COLO829 (cell line): ENCODE measurements around the gene TFEB.

Source experiments
- DNase-seq: peaks from one replicate; pipeline ENCODE4 v3.0.0; 2012; ENCODE audit warnings: low spot score

The TFEB gene

DNA sequence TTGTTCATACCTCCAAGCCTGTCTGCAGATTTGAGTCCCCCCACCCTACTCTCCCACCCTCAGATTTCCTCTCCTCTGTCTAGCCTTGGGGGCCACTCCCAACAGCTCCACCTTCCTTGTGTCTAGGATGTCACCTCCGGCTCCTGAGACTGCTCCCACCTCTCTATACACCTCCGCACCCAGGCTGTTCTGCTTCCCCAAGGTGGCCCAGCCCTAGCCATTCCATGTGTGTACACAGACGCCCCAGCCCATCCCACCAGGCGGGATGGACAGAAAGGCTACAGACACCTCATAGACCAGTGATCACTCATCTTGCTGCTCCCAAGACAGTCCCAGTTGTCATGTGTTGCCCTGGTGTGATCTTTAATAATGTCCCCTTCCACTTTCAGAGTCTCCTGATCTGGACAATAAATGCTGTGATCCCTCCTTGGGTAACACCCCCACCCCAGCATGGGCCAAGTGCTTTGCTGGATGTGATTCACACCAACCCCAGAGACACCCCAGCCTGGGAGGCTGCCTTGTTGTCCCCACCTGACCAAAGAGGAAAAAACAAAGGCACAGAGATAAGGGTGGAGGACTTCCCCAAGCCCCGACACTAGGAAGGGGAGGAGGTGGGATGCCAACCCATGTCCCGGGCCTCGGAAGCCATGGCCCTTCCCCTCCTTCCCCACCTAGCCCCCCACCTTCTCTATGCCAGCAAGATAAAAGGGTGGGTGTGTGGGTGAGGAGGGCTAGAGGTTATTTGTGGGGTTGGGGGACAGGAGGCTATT is 61.0 kb downstream of the TFEB start:
- DNase-seq, result no peak

DNA sequence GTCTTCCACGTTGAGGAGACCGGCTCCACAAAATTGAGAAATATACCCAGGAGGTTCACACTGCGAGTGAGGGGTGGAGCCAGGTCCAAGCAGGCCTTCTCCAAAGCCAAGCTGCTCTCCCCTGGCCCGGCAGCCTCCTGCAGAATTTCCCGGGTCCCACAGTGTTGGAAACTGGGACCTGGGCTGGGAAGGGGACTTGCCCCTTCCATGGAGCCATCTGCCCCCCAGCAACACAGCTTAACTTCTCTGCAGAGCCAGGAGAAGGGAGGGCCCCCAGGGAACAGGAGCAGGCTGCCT is 61.8 kb downstream of the TFEB start:
- DNase-seq, result no peak

DNA sequence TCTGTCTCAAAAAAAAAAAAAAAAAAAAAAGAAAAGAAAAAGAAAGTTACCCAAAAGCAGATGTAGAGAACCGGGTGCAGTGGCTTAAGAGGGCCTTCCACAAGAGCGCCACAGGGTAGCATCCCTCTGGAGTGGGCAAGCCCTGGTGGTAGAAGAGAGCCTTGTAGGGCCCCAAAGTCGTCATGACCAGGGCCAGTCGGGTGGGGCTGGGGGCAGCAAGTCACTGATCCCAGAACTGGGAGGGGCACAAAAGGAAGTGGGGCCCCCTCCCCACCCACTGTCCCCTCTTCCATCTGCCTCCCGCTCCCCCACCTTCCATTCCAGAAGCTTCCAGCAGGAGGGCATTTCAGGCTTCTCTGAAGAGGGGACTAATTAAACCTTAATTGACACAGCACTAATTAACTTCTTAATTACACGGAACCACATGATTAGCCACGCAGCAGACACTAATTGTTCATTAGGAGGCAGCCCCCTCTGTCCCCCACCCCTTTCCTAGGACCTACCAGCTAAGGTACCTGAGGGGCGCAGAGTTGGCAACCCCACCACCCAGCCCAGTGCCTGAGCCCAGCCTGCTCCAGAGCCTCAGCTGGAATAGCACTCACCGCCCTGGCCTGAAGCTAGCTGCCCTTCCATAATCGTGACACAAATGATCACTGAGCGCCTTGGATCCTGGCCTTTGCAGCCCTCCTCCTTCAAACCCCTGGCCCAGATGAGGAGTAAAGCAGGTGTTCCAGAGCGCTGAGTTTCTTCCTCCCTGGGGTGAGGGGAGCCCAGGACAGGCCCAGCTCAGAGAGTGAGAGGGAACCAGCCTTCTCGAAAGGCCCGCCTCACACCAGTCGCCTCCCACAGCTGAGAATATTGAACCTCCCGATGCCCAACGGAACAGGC is 62.3 kb downstream of the TFEB start:
- no peak for DNase-seq

DNA sequence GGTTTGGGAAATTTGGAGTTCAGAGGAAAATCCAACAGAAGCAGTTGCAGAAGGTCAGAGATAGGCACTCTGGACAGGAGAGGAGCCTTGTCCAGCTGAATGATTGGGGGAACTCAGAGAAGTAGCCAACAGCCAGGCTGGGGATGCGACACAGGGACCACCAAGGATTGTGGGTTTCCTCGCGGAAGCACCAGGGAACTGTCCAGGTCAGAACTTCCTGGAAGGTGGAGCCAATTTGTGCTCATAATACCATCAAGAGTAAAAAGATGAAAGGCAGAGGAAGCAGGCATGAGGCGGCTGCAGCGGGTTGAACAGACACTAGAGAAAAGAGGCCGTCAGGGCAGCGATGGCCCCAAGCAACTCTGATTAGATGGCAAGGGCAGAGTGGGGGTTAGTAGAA is 63.4 kb downstream of the TFEB start:
- no peak for DNase-seq

DNA sequence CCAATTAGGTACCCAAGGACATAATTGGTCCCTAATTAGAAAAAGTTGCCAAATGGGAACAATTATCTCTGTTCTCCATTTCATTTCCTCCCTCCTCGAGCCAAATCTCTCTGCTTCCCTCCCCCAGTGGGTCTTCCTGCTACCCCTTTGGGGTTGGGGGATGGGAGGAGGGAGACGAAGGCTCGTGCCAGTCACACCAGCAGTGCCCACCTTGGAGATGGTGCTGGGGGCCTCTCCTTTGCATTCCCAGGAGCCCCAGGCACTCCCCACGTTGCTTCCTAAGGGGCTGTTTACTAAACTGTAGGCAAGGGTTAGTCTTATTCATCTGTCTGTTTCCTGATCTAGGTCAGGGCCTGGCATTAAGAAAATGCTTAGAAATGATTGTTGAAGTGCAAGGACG is 64.0 kb downstream of the TFEB start:
- no peak for DNase-seq

DNA sequence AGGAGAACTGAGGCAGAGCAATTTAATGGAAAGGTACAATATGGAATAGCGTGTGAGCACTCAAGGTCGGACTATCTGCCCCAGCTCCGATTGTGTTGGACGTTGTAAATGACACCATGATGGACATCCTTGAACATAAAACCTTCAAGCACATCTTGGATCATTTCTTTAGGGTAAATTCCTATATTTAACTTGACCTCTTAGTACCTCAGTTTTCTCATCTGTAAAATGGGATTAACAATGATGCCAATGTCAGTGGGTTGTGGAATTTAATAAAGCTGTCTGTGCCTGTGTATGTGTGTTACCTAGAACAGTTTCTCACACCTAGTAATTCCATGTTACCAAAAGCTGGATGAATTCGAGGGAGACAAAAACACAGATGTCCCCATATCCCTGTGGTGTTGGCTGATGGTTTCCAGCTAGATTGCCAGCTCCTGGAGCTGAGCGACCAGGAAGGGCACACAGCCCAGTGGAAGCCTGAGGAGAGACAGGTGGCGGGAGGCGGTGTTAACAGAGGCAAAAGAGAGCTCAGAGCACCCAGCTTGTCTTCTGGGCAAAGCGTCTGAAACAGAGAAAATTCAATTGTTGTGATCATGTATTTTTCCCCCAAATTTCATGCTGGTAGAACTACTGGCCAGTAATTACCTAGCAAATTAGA is 64.6 kb downstream of the TFEB start:
- DNase-seq, result no peak

DNA sequence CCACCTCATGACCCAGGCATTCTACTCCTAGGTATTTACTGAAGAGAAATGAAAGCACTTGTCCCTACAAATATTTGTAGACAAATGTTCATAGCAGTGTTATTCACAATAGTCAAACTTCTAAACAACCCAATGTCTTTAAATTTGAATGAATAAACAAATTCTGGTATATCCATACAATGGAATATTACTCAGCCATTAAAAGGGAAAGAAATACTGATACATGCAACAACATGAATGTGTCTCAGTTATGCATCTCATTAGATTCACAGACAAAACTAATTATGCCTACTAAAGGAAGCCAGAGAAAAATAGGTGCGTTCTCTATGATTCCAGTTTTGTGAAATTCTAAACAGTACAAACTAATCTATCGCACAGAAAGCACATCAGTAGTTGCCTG is 66.4 kb downstream of the TFEB start:
- DNase-seq, result no peak

DNA sequence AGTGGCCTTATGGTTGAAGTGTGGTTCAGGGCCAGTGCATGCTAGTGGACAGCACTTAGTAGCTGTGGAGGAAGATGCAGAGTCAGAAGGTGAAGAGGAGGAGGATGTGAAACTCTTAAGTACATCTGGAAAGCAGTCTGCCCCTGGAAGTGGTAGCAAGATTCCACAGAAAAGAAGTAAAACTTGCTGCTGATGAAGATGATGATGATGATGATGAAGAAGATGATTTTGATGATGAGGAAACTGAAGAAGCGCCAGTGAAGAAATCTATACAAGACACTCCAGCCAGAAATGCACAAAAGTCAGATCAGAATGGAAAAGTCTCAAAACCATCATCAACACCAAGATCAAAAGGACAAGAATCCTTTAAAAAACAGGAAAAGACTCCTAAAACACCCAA is 68.2 kb downstream of the TFEB start:
- no peak for DNase-seq

DNA sequence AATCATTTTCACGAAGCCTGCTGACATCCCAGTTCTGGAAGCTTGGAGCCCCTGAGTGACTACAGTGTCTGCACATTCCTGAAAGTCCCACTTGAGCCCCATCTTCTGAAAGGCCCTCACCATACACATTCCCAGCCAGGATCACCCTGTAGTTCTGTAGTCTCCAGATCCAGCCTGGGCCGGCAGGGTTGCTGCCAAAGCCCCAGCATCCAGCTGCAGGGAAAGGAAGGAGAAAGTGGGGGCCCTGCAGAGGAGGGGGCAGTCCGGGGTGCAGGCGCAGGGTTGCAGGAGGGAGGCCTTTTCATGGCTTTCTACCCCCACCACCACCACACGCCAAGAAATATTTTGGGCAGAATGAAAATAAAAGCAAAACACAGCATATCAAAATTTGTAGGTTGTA is 71.1 kb downstream of the TFEB start:
- no peak for DNase-seq

DNA sequence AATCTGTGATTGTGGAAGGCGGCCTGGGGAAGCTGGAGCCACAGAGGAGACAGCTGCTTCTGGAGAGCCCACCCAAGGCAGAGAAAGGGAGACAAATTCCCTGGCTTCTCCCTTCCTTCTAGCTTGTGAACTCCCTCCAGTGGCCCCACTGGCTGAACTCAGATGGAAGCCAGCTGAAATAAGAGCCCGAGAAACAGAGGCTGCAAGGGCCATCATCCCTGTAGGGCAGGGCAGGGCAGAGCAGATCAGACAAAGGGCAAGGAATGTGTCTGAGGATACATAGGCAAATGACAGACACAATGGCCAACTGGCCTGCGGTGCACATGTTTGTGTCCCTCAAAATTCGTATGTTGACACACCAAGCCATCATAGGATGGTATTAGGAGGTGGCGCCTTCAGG is 71.8 kb downstream of the TFEB start:
- DNase-seq, result no peak

DNA sequence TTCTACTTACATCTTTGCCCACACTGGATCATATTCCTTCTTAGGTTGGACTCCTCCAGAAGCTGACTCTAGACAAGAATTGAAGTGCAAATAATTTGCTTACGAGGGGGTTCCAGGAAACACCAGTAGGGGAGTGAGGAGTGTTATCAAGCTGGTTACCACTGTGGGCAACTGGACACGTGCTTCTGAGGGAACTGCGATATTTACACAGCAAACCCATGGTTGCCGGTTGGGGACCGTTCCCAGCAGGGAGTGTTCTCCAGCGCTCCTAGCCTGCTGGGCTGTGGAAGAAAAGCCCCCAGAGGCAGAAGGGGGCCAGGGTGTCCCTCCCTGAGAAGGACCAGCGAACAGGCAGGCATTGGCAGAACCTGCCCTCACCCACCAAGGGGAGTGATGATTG is 75.5 kb downstream of the TFEB start:
- no peak for DNase-seq

DNA sequence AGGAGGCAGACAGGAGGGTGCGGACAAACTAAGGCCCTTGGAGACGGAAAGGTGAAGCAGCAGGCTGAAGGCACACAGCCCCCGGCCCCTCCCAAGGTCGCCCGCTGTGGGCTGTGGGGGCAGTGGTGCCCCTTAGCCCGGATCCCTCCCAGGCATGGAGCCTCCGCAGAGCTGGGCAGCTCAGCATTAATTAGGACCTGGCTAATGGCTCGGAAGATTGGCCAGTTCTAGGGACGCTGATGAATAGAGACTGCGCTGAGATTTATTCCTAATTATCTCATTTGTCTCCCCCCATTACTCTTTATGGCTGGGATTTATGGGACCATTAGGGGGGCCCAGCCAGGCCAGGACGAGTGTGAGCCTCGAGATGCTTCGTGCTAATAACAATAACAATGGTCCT is 76.8 kb downstream of the TFEB start:
- DNase-seq, result no peak

DNA sequence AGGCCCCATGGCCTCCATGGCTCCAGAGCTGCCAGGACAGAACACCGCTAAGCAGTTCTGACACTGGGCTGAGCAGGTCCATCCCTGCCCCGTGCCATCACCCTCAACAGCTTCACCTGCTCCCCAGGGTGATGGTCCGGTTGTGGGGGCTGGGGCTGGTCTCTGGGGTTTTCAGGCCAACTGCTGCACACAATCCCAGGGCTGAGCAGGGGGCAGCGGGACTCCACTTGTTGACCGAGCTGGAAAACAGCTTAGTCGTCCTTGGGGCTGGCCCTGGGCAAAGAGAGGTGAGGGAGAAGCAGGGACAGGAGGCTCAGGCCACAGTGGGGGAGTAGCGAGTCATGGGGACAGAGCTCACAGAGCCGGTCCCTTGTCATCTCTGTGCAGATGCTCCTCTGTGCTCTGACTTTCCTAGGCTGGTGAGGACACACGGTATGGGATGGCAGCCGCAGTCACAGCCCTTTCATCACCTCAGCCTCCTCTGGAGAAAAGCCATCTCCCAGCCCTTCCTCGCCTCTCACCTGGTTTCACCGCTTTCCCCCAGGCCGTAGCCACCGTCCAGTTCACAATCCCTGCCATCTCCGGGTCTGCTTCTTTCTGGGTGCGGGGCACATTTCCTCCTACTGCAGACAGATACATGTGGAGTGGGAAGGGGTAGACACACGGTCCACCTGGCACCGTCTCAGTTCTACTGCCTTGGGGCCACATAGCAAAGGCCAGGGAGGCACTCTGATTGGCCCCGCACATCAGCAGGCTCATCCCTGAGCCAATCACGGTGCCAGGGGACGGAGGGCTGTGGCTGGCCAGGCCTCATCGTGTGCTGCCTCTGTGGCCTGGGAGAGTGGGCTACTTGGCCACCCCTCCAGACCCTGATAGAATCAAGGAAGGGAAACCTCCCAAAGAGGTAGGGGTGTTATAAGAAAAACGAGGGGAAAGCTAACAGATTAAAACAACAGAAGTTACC is 78.0 kb downstream of the TFEB start:
- no peak for DNase-seq

DNA sequence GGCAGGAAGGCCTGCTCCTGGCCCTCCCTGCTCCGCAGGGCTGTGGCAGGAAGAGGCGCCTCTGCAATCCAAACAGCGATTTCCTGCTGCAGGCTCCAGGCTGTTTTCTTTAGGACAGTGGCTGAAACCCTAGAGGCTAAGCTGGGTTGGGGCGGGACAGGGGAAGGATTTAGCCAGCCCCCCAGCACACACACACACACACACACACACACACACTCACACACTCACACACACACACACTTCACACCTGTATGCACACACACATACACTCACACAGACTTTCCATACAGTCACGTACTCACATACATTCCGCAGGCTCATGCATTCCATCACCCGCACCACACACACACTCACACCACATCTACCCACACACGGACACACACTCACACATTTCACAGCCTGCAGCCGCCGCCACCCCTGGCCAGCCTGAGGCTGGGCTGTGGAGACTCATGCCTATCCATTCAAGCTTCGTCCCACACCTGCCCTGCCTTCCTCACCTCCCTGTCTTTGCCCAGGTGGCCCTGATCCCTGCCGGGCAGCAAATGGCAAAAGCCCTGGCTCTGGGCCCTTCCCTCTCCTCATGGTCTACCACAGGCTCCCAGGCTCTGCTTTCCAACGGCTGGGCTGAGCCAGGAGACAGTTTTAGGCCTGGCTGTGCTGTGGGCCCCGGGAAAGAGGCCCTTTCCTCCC is 79.3 kb downstream of the TFEB start:
- DNase-seq, result no peak

DNA sequence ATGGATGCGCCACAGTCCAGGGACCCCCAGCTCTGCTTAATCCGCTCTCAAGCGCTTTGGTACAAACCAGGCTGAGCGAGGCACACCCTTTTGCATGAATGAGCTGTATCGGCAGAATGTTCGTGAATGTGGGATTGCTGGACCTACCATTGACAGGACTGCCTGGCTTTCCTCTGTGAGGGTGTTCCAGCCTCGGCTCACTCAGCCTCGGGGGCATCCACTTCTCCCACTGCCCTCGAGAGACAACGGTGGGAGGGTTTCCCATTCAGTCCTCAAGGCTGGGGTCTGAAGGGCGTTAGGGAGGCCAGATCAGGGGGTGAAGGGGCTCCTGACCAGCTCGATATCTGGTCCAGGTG is 79.8 kb downstream of the TFEB start:
- DNase-seq, result no peak

DNA sequence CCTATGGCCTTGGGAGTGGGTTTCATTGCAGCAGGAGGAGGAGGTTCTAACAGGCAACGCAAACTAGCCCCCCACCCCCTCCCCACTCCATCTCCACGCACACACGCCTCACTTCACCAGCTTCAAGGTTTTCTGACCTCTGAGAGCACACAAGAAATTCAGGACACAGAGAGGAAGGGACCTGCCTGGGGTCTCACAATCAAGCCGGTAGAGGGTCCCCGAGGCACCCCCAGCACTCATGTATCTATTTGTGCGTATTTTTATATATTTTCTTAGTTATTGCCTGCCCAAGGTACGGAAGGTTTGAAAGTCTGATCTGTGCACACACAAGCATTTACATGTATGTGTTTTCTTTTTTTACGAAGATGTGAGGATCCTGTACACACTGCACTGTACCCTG is 80.2 kb downstream of the TFEB start:
- DNase-seq, result no peak

DNA sequence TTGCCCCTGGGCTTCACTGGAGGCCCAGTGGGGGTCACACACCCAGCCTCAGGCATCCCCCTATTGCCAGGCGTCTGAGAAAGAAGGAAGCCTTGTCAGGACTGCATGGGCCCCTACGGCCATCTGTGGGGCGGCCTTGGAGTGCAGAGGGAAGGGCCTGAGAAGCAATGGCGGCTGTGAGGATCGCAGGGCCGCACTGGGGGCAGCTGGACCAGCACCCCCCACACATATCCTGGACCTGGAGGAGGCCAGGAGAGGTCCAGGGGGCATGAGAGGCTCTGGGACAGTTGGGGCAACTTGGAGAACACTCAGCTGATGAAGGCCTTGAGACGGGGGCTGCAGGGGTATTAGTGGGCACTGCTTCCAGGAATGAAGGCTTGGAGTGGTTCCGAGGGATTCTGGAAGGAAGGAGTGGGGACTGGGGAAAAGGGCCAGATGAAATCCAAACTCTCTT is 80.7 kb downstream of the TFEB start:
- DNase-seq, result no peak

DNA sequence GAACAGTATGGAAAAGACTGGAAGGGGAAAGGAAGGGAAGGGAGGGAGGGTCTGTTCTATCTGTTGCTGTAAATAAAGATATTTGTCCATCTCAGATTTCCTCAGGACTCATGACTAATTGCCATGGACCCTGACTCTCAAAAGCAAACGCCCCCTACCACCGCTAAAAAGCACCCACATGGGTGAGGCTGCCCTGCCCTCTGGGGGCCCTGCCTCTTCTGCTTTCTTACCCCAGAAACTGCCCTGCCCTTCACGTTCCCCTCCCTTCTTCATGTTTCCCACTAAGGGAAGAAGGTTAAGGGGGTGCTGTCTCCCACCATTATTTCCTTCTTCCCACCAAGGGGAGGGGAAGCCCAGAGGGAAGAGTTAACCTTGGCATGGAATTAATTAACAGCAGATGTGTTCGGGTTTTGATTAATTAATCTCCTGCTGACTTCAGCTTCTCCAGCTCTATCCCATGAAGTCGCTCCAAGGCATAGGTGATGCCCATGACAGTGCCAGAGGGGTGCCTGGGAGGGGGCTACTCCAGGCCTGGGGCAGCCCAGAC is 81.2 kb downstream of the TFEB start:
- no peak for DNase-seq

DNA sequence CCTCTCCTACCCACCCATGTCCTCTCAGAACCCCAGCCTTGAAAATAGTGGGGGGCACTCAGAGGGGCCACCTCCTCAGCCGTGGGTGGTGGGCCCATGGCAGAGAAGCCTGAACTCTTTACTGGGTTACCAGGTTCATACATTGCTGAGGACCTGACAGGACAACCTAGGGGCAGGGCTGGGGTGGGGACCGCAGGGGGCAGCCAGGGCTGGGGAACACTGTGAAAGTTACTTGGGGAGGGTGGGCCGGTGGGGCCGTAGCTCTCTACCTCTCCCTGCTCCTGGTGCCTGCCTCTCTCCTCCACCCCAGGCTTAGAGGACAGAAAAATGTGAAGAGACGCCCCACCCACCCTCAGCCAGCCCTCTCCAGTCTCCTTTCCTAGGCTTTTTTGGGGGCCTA is 81.7 kb downstream of the TFEB start:
- no peak for DNase-seq

DNA sequence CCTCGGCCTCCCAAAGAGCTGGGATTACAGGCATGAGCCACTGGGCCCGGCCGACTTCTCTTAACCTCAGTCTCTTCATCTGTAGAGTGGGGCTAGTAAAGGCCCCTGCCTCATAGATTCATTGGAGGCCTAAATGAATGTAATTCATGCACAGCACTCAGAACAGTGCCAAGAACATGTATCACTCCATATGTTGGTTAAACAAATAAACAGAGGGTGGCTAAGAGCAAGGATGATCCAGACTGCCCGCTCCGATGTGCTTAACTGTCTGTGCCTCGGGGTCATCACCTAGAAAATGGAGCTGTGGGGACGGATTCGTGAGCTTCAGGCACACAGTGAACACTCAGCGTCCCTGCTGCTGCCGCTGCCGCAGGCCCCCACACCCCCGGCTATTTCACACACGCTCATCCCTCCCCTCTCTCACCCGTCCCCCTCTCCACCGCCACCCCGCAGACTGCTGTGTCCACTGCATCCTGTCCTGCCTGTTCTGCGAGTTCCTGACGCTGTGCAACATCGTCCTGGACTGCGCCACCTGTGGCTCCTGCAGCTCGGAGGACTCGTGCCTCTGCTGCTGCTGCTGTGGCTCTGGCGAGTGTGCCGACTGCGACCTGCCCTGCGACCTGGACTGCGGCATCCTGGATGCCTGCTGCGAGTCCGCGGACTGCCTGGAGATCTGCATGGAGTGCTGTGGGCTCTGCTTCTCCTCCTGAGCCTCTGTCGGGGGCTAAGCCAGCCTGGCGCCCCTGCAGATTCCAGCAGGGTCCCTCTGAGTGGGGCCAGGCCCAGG is 82.3 kb downstream of the TFEB start:
- no peak for DNase-seq
